HG02759 (cell line): Measurements from ENCODE around the gene CNOT6.

Experiments
- ATAC-seq: cut with Tn5 transposase; IDR thresholded peaks from one replicate; pipeline ENCODE4 v1.9.1; 2021; ENCODE audit warnings: mild to moderate bottlenecking, moderate library complexity; ENCODE audit not compliant: unreplicated experiment

Gene CNOT6

GRCh38 chr5:180598797-180599589, 104.8 kb downstream of the CNOT6 start:
- ATAC-seq: no peak

GRCh38 chr5:180599590-180599914, 105.4 kb downstream of the CNOT6 start:
- ATAC-seq: no peak

GRCh38 chr5:180599981-180600553, 105.9 kb downstream of the CNOT6 start:
- no peak for ATAC-seq

GRCh38 chr5:180600554-180601041, 106.4 kb downstream of the CNOT6 start:
- ATAC-seq: no peak

- ATAC-seq: no peak
Observed at GRCh38 chr5:180601591-180602480, 107.7 kb downstream of the CNOT6 start.

GRCh38 chr5:180602481-180603075, 108.4 kb downstream of the CNOT6 start:
- no peak for ATAC-seq

GRCh38 chr5:180603076-180603594, 109.0 kb downstream of the CNOT6 start:
- ATAC-seq: no peak

GRCh38 chr5:180604271-180604670, 110.1 kb downstream of the CNOT6 start:
- ATAC-seq: no peak

- ATAC-seq: no peak
Observed at GRCh38 chr5:180605554-180606214, 111.5 kb downstream of the CNOT6 start.

- ATAC-seq: no peak
Observed at GRCh38 chr5:180606215-180606785, 112.1 kb downstream of the CNOT6 start.

- ATAC-seq: no peak
Observed at GRCh38 chr5:180607861-180608571, 113.8 kb downstream of the CNOT6 start.

GRCh38 chr5:180608572-180609310, 114.6 kb downstream of the CNOT6 start:
- no peak for ATAC-seq

GRCh38 chr5:180609386-180609785, 115.2 kb downstream of the CNOT6 start:
- ATAC-seq: no peak

GRCh38 chr5:180609817-180610550, 115.8 kb downstream of the CNOT6 start:
- ATAC-seq: no peak

- no peak for ATAC-seq
Observed at GRCh38 chr5:180611140-180611850, 117.1 kb downstream of the CNOT6 start.

GRCh38 chr5:180612683-180613082, 118.5 kb downstream of the CNOT6 start:
- no peak for ATAC-seq

GRCh38 chr5:180613188-180613813, 119.1 kb downstream of the CNOT6 start:
- ATAC-seq: no peak
